BJ (cell line): ENCODE results near the gene PRKCZ. TPM values are rescaled to one million over a fixed set of nuclear protein-coding genes. Genes with fewer than 3 reads are reported as not detected.

ENCODE experiments used
- CTCF ChIA-PET: fragments of 350-600 bp; formaldehyde crosslinking; extraction: SDS; loops from one replicate; lab custom pipeline; 2021; ENCODE audit warnings: antibody characterized with exemption, inconsistent platforms; lab: Yijun Ruan, JAX
- POLR2A ChIA-PET: fragments of 300-600 bp; sonication (Branson Sonifier 250); formaldehyde crosslinking; extraction: SDS; loops from one replicate; lab custom pipeline; 2021; ENCODE audit warnings: antibody characterized with exemption; lab: Charles Lee
- DNase-seq: peaks from one replicate; pipeline ENCODE4 v3.0.0-alpha.2; 2011; ENCODE audit warnings: low read depth
- H3K27me3 ChIP-seq: 2 replicates; pipeline ENCODE4 v1.6.0; 2011; ENCODE audit warnings: low read length; ENCODE audit not compliant: control insufficient read depth, insufficient read depth
- H3K36me3 ChIP-seq: 2 replicates; pipeline ENCODE4 v1.5.1; 2011; ENCODE audit warnings: low read length; ENCODE audit not compliant: control insufficient read depth, insufficient read depth
- H3K4me3 ChIP-seq: 2 replicates; pipeline ENCODE4 v1.5.1; 2011; ENCODE audit warnings: low read depth, mild to moderate bottlenecking, control low read depth, low read length
- CTCF ChIP-seq: IDR thresholded peaks from 2 replicates; pipeline ENCODE4 v1.5.1; 2011; ENCODE audit warnings: low read depth, mild to moderate bottlenecking, control low read depth, inconsistent platforms, low read length, moderate library complexity; ENCODE audit not compliant: insufficient read depth
- polyA plus RNA-seq: library from polyadenylated mRNA; depleted of rRNA; stranded (reverse); fragments of >200 nt; gene quantifications from 2 replicates; pipeline ENCODE4 v1.2.3, GENCODE V29; 2011

PRKCZ gene
- polyA plus RNA-seq, 1 experiment, result 2.3 TPM

- ChIA-PET CTCF (interaction anchor here (0.6 to 4.2 kb wide), 5 partner anchors 9 to 189 kb away, joined by 3 to 26 read pairs (median 3); no protein-coding TSS in a partner anchor), POLR2A (no interaction called here)
- DNase-seq, result no peak
- no peaks in the 10 kb centered on the region for H3K36me3 ChIP-seq
- no peaks in the 10 kb centered on the region; the same call in 1 of the 2 replicates for H3K27me3 ChIP-seq
- no peak for TF ChIP-seq CTCF
- H3K4me3 ChIP-seq, result no peak overlapping the region
Measured at GRCh38 chr1:2150801-2151200, 100.6 kb downstream of the PRKCZ start.

GRCh38 chr1:2151252-2151651 is 101.0 kb downstream of the PRKCZ start:
- DNase-seq, result no peak
- ChIA-PET POLR2A (no interaction called here), CTCF (interaction anchor here (0.6 to 4.2 kb wide), 5 partner anchors 9 to 190 kb away, joined by 3 to 26 read pairs (median 3); no protein-coding TSS in a partner anchor)
- H3K27me3 ChIP-seq, result no peaks in the 10 kb centered on the region; the same call in 1 of the 2 replicates
- no peaks in the 10 kb centered on the region for H3K36me3 ChIP-seq
- TF ChIP-seq CTCF, result no peak
- H3K4me3 ChIP-seq, result no peak overlapping the region

GRCh38 chr1:2151911-2152310 is 101.7 kb downstream of the PRKCZ start:
- Histone ChIP-seq H3K27me3 (no peaks in the 10 kb centered on the region), H3K36me3 (no peaks in the 10 kb centered on the region), H3K4me3 (no peak overlapping the region)
- POLR2A ChIA-PET, result no interaction called here
- no peak for TF ChIP-seq CTCF
- CTCF ChIA-PET, result interaction anchor here (0.9 to 4.2 kb wide), 3 partner anchors 8 to 23 kb away, joined by 3 to 26 read pairs (median 24); no protein-coding TSS in a partner anchor
- no peak for DNase-seq

GRCh38 chr1:2152954-2153353 is 102.7 kb downstream of the PRKCZ start:
- CTCF ChIA-PET, result interaction anchor here (2.7 kb wide), 1 partner anchor 13 kb away, joined by 22 read pairs; no protein-coding TSS in a partner anchor
- DNase-seq, result no peak
- TF ChIP-seq CTCF, result no peak
- POLR2A ChIA-PET, result no interaction called here
- Histone ChIP-seq H3K4me3 (no peak overlapping the region), H3K27me3 (no peaks in the 10 kb centered on the region), H3K36me3 (no peaks in the 10 kb centered on the region)

- POLR2A ChIA-PET, result no interaction called here
- no peak for TF ChIP-seq CTCF
- DNase-seq, result no peak
- Histone ChIP-seq H3K27me3 (no peaks in the 10 kb centered on the region), H3K4me3 (no peak overlapping the region), H3K36me3 (no peaks in the 10 kb centered on the region)
- CTCF ChIA-PET, result interaction anchor here (1.7 to 2.7 kb wide), 2 partner anchors 14 to 20 kb away, joined by 8 to 22 read pairs; no protein-coding TSS in a partner anchor
Measured at GRCh38 chr1:2154022-2154421, 103.8 kb downstream of the PRKCZ start.
